ENCODE measurements around the gene RERG.

RERG gene

GRCh38 chr12:15218794-15219193 is 2.4 kb downstream of the RERG start:
- no peak for DNase-seq (ENCODE audit: low read depth)

GRCh38 chr12:15216036-15216889 is 5.0 kb downstream of the RERG start:
- no peak for DNase-seq (ENCODE audit: low read depth)

- DNase-seq (ENCODE audit: low read depth), result no peak
Observed at GRCh38 chr12:15214851-15215601, 6.2 kb downstream of the RERG start.

GRCh38 chr12:15212930-15213329 is 8.3 kb downstream of the RERG start:
- no peak for DNase-seq (ENCODE audit: low read depth)

GRCh38 chr12:15209782-15210181 is 11.4 kb downstream of the RERG start:
- peak; percentile 78 for DNase-seq (ENCODE audit: low read depth)

- peak; percentile 78 for DNase-seq (ENCODE audit: low read depth)
Observed at GRCh38 chr12:15208871-15209656, 12.2 kb downstream of the RERG start.

GRCh38 chr12:15208140-15208539 is 13.1 kb downstream of the RERG start:
- no peak for DNase-seq (ENCODE audit: low read depth)

GRCh38 chr12:15206831-15207389 is 14.3 kb downstream of the RERG start:
- DNase-seq (ENCODE audit: low read depth), result no peak

GRCh38 chr12:15206338-15206737 is 14.9 kb downstream of the RERG start:
- no peak for DNase-seq (ENCODE audit: low read depth)

- DNase-seq (ENCODE audit: low read depth), result no peak
Observed at GRCh38 chr12:15205341-15206010, 15.7 kb downstream of the RERG start.

- DNase-seq (ENCODE audit: low read depth), result no peak
Observed at GRCh38 chr12:15201456-15201855, 19.8 kb downstream of the RERG start.

GRCh38 chr12:15201056-15201455 is 20.2 kb downstream of the RERG start:
- no peak for DNase-seq (ENCODE audit: low read depth)

- peak; percentile 64 for DNase-seq (ENCODE audit: low read depth)
Observed at GRCh38 chr12:15200641-15201040, 20.6 kb downstream of the RERG start.

- DNase-seq (ENCODE audit: low read depth), result no peak
Observed at GRCh38 chr12:15199930-15200329, 21.3 kb downstream of the RERG start.

- no peak for DNase-seq (ENCODE audit: low read depth)
Observed at GRCh38 chr12:15196678-15197505, 24.3 kb downstream of the RERG start.

- no peak for DNase-seq (ENCODE audit: low read depth)
Observed at GRCh38 chr12:15196221-15196620, 25.0 kb downstream of the RERG start.

GRCh38 chr12:15194456-15195368 is 26.5 kb downstream of the RERG start:
- DNase-seq (ENCODE audit: low read depth), result no peak

GRCh38 chr12:15193946-15194345 is 27.3 kb downstream of the RERG start:
- no peak for DNase-seq (ENCODE audit: low read depth)

- DNase-seq (ENCODE audit: low read depth), result no peak
Observed at GRCh38 chr12:15192720-15193119, 28.5 kb downstream of the RERG start.

GRCh38 chr12:15188127-15188526 is 33.1 kb downstream of the RERG start:
- no peak for DNase-seq (ENCODE audit: low read depth)
